D721Med (cell line): ENCODE results near the gene XIRP1.

Source experiments
- DNase-seq: peaks from one replicate; pipeline ENCODE4 v3.0.0; 2011; ENCODE audit warnings: low spot score; ENCODE audit not compliant: insufficient read length
- FAIRE-seq: peaks from 2 replicates; lab custom pipeline; 2011; peaks lifted over from hg19 to GRCh38; lab: Jason Lieb, UNC
- TF ChIP-seq, protein P1 (sequence below): IDR thresholded peaks from 2 replicates; pipeline ENCODE4 v1.5.1; 2012; ENCODE audit warnings: mild to moderate bottlenecking, control low read depth; ENCODE audit not compliant: insufficient read depth; ENCODE audit errors: missing control alignments

XIRP1 gene

DNA sequence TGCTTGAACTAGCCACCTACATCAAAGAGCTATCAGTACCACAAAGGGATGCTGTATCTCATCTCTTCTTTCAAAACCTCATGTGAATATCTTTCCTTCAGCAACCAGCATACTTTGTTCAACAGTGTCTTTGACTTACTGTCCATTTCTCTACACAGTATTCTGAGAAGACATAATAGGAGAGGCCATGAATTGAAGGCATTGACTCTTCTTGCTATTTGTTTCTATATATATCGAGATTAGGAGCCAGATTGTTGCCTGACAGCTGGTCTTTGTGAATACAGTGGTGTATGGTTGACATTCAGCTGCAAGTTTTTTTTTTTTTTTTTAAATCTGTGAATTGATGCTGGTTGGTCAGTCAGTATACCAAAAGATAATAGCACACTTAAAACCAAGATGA, 26.9 kb downstream of the XIRP1 start:
- TF ChIP-seq, protein P1, sequence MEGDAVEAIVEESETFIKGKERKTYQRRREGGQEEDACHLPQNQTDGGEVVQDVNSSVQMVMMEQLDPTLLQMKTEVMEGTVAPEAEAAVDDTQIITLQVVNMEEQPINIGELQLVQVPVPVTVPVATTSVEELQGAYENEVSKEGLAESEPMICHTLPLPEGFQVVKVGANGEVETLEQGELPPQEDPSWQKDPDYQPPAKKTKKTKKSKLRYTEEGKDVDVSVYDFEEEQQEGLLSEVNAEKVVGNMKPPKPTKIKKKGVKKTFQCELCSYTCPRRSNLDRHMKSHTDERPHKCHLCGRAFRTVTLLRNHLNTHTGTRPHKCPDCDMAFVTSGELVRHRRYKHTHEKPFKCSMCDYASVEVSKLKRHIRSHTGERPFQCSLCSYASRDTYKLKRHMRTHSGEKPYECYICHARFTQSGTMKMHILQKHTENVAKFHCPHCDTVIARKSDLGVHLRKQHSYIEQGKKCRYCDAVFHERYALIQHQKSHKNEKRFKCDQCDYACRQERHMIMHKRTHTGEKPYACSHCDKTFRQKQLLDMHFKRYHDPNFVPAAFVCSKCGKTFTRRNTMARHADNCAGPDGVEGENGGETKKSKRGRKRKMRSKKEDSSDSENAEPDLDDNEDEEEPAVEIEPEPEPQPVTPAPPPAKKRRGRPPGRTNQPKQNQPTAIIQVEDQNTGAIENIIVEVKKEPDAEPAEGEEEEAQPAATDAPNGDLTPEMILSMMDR, result no peak
- DNase-seq (no peak), FAIRE-seq (no peak)

DNA sequence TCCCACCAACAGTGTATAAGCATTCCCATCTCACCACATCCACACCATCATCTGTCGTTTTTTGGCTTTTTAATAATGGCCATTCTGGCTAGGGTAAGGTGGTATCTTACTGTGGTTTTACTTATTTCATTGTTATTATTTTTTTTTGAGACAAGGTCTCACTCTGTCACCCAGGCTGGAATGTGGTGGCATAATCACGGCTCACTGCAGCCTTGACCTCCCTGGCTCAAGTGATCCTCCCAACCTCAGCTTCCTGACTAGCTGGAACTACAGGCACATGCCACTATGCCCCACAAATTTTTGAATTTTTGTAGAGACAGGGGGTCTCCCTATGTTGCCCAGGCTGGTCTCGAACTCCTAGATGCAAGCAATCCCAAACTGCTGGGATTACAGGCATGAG, 28.0 kb downstream of the XIRP1 start:
- no peak for FAIRE-seq
- no peak for DNase-seq
- TF ChIP-seq, protein P1, result no peak

DNA sequence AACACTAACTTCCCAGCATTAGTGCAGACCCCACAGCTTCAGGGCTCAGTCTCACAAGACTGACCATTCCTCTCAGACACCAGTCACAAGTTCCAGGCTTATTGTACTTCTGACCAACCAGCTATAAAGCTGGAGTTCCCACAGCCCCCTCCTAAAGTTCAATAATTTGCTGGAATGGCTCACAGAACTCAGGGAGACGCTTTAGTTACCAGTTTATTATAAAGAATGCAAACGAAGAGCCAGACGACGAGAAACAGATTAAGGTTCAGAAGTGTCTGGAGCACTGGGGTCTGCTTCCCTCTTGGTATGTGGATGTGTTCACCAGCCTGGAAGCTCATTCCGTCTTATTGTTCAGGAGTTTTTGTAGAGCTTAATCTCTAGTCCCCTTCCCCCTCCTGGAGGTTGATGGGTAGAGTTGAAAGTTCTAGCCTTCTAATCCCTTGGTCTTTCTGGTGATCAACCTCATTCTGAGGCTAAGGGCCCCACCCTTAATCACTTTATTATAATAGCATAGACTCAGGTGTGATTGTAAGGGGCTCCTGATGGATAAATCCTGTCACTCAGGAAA, 34.2 kb downstream of the XIRP1 start:
- TF ChIP-seq, protein P1, result no peak

DNA sequence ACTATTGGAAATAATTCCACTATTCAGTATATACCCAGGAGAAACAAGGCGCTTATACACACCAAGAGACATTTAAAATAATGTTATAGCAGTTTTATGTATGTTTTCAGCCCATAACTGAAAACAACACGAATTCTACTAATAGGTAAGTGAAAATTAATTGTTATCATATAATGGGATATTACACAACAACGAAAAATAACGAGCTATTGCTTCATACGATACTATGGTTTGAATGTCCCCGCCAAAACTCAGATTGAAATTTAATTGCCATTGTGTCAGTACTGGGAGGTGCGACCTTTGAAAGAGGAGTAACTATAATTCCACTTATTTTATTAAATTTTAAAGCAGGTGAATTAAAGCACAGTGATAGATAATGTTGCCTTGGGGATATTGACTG, 35.0 kb downstream of the XIRP1 start:
- no peak for FAIRE-seq
- no peak for DNase-seq
- TF ChIP-seq, protein P1, result no peak

More for the DNA sequence above, 34.2 kb downstream of the XIRP1 start:
- DNase-seq (no peak), FAIRE-seq (no peak)

DNA sequence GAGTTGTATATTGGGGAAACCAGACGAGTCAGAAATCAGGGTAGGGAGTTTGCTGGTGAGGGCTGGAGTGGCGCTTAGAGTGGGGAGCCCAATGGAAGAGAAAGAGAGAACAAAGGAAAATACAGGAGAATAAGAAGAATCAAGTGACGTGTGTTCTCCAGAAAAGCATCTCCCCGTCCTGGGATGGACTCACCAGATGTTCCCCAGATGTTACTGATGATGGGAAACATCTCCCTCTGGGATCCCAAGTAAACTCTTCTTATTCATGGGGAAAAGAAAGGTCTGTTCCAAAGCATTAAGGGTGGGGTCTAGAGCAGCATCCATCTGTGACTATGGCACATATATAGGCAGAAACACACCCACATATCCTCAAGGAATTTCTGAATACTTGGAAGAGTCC, 36.0 kb downstream of the XIRP1 start:
- TF ChIP-seq, protein P1, result no peak
- DNase-seq (no peak), FAIRE-seq (no peak)

DNA sequence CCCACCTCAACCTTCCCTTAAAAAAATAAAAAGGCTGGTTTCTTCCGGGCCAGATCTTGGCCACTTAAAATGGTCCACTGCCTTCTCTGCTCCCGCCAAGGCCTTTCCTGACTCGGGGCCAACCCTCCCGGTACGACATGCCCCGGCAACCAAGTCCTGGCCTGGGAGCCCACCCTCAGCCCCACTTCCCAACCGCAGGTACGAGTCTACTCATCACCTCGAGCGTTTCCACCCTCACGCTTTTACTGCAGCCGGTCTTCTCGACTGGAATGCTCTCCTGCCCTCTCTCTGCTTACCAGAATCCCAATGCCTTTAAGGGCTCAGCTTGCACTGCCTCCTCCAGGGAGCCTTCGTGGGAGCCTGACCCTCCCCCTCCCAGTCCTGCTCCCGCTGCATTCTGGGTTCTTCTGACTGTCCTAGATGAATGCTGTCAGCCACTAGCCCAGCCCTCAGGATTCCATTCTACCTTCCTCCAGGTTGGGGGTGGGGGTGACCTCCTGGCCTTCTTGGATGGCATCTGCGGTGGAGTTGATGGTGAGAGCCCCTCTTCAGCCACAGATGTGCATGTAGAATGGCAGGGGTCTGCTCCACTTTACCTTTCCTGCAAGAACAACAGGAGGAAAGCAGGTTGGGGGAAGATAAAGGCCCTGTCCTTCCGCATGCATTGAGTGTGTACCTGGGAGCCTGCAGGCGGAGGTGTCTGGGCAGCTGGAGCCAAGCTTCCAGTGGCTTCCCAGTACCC, 37.9 kb downstream of the XIRP1 start:
- no peak for DNase-seq
- FAIRE-seq, result no peak
- TF ChIP-seq, protein P1, result no peak

DNA sequence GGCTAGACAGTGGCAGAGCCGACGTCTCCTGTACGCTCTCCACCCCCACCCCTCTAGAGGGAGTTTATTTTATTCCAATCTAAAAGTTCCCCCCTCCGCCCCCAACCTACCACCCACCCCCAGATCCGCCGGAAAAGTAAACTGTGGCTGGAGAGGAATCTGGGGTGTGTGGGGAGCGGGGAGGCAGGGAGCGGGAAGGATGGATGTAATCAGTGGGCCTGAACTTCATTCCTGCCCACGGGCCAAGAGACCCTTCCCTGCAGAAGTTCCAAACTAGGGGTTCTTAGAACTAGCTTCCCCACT, 38.5 kb downstream of the XIRP1 start:
- FAIRE-seq (no peak), DNase-seq (no peak)
- TF ChIP-seq, protein P1, result no peak
